GM19023 (cell line): ENCODE data around the gene TUBA1A.
"Not testable (repeated sequence)": the region's sequence is repeated elsewhere in the genome, so short reads cannot be mapped to it uniquely, and the experiment has no call there.

Source experiments
- ATAC-seq: cut with Tn5 transposase; IDR thresholded peaks from one replicate; pipeline ENCODE4 v1.9.1; 2021; ENCODE audit warnings: mild to moderate bottlenecking, moderate library complexity; ENCODE audit not compliant: unreplicated experiment

TUBA1A gene

GRCh38 chr12:49188916-49189367, at the start of gene TUBA1A:
TSS of gene TUBA1A (minus strand) at chr12:49189080. CDS start at chr12:49188979, 101 bp downstream.
- peak; percentile 90 for ATAC-seq

DNA sequence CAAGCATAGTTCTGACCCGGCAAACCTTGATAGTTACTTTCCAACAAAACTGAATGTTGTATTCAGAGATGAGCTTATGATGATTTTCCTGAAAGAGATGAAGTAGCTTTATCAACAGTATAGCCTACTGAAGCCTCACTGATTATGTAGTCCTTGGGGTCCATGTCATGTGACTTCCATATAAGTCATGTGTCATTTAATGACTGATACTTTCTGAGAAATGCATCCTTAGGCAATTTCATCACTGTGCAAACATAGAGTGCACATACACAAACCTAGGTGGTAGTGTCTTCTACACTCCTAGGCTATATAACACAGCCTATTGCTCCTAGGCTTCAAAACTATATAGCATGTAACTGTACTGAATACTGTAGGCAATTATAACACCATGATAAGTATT, 47.5 kb upstream of the TUBA1A start:
- no peak for ATAC-seq

DNA sequence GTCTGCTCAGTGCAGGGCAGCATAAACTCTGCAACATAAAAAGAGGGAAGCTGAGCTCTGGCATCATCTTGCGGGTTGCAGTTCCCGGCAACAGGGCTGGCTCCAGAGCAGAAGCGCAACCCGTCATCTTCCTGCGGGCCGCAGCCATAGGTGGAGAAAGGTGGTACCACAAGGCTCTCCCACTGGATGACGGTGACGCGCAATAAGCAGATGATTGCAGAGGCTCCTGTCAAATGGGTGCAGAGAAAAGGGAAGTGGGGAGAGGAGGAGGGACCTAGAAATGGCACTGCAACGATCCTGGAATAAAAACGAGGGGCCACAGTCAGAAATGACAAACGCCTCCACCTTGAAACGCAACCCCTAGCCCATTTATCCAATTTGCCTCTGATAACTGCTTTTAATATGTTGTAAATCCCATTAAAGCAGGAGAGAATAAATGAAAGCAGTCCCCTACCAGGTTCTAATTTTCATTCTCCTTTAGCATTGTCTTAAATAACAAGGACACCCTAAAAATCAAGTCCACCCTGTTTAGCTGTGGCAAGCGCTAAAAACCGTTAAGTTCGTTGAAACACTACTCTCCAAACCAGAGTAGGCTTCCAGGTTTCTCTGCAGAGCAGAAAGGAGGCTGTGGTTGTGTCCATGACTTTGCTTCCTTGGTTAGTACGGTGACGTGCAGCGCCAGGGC, 45.1 kb upstream of the TUBA1A start:
- no peak for ATAC-seq

DNA sequence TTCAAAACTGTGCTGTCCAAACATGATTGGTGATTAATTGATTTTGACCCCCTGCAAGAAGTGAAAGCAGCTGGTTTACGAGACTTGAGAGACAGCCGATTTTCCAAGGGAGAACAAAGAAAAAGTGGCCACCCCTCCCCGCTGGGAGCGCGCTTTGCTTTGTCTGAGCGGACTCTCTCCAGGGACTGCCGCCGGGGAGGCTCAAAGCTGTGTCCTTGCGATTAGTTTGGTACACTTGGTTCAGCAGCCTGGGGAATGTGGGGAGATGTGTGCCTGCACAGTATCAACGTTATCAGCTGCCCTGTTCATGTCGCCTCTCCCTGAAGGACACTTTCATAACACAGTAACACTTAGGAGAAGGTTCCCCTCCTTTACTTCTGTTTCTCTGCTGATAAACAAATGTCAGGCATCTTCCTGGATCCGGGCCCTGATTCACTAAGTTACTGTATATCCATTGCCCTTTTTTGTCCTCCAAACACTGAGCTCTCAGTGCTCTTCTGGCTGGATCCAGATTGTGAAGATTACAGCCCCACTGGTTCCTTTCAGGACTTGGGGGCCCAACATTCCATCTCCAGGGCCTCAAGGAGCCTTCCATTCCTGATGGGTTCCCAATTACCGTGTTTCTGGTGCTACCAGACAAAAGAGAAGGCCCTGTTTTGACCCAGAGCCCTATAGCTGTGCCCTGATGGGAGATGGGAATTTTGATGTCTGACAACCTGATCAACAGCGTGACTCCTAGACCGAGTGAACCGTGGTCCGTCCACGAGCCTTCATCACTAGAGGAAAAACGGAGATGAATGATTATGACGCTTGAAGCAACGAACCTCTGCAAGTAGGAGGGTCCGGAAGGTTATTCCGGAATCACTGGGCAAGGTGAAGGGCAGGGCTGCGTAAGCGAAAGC, 44.3 kb upstream of the TUBA1A start:
- no peak for ATAC-seq

DNA sequence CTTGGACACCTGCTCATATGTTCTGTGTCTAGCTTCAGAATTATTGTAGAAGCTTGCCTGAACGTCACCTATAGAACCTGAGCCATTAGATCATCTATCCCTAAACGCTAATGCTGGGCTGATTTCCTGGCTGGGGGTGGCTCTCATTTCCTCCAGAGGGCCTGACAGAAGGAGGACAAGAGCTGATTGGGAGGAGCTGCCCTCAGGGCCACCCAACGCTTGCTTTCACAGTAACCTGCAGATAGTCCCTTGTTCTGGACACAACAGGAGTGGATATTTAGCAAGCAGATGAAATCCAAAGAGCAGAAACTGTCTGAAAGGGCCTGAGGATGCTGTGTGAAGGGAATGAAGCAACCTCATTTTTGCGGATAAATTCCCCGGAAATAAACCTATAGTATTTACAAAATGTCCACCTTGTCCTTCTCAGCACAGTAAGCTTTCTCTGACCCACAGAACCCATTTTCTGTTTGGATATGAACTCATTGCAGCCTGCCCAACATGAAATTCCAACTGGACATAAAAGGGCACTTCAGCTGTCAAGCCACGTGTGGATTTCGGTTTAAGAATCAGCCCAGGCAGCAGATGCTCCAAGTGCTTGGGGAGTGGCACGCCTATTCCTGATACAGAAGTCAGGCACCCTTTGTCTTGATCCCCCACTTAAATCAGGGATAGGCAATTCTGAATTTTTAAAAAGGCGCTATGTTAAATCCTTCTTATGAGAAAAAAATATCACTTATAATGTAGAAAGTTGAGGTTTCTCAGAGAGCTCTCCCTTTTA, 43.2 kb upstream of the TUBA1A start:
- no peak for ATAC-seq

- ATAC-seq = no peak
Measured at GRCh38 chr12:49230805-49231194, 41.9 kb upstream of the TUBA1A start.

- ATAC-seq = no peak
Measured at GRCh38 chr12:49230176-49230804, 41.4 kb upstream of the TUBA1A start.

DNA sequence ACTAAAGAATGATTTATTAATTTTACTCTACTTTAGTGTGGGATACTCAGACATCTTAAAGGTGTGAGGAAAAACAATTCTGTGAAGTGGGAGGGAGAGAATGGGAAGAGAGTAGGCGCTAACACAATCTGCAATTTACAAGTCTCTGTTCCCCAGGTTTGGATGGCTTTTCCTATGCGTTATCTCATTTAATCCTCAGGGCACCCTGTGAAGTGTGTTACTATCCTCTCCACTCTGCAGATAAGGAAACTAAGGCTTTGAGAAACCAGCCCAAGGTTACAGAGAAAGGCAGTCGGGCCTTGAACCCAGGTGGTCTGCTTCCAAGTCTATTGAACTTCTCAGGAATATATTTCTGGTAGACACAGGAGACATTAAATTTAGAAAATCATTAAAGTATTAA, 39.8 kb upstream of the TUBA1A start:
- no peak for ATAC-seq

GRCh38 chr12:49227713-49228112, 38.8 kb upstream of the TUBA1A start:
- no peak for ATAC-seq

- no peak for ATAC-seq
Measured at GRCh38 chr12:49225576-49226166, 36.8 kb upstream of the TUBA1A start.

DNA sequence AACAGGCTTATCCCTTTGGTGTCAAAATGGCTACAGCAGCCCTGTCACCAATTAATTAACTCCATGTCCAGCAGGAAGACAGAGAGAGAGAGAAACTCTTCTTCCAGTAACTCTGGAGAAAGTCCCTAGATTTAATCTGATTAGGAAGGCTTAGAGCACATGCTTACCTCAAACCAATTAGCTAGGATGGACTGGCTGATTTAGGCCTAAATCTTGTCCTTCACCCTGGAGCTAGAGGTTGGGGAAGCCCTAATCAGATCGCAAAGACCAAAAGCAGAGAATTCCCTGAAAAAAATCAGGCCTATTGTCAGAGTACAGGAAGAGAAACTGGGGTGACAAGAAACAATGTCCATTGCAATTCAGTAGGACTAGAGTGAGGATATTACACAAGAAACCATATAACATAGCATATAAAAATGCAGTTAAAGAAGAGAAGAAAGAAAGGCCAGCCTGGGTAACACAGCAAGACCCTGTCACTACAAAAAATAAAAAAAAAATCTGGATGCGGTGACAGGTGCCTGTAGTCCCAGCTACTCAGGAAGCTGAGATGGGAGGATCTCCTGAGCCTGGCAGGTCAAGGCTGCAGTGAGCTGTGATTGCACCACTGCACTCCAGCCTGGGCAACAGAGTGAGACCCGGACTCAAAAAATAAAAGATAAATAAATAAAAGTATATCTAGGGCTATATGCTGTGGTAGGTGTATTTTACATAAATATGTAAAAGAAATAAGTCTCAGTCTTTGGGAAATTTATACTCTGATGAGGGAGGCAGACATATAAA, 34.9 kb upstream of the TUBA1A start:
- ATAC-seq = no peak

DNA sequence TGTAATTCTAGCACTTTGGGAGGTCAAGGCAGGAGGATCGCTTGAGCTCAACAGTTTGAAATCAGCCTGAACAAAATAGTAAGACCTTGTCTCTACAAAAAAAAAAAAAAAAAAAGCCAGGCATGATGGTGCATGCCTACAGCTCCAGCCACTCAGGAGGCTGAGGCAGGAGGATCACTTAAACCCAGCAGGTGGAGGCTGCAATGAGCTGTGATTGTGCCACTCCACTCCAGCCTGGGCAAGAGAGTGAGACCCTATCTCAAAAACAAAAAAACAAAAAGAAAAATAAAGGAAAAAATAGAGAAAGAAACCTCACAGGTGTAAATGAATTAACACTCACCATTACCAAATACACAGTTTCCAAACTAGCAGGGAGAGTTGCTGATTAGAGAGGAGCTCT, 34.2 kb upstream of the TUBA1A start:
- ATAC-seq = no peak

- ATAC-seq = no peak
Measured at GRCh38 chr12:49220972-49221371, 32.1 kb upstream of the TUBA1A start.

- no peak for ATAC-seq
Measured at GRCh38 chr12:49219417-49220026, 30.6 kb upstream of the TUBA1A start.

GRCh38 chr12:49212572-49212971, 23.7 kb upstream of the TUBA1A start:
- no peak for ATAC-seq

GRCh38 chr12:49210703-49211102, 21.8 kb upstream of the TUBA1A start:
- ATAC-seq = not testable (repeated sequence)

GRCh38 chr12:49208676-49209075, 19.8 kb upstream of the TUBA1A start:
- no peak for ATAC-seq

GRCh38 chr12:49208146-49208545, 19.3 kb upstream of the TUBA1A start:
- ATAC-seq = no peak

- no peak for ATAC-seq
Measured at GRCh38 chr12:49206389-49206788, 17.5 kb upstream of the TUBA1A start.
